Embryonic facial prominence (tissue), 1 donor: ENCODE measurements around the gene COQ10A.
A peak's percentile ranks its signal among the peaks of the same experiment; 100 is the strongest.
"Not testable (repeated sequence)": the region's sequence is repeated elsewhere in the genome, so short reads cannot be mapped to it uniquely, and the experiment has no call there.

Experiments
- DNase-seq: peaks from one replicate; pipeline ENCODE4 v3.0.0-alpha.2; 2016; ENCODE audit errors: extremely low spot score

COQ10A gene

GRCh38 chr12:56243731-56244181 is 23.0 kb upstream of the COQ10A start:
- no peak for DNase-seq

GRCh38 chr12:56244494-56244893 is 22.2 kb upstream of the COQ10A start:
- no peak for DNase-seq

- DNase-seq = no peak
Measured at GRCh38 chr12:56247923-56248322, 18.8 kb upstream of the COQ10A start.

GRCh38 chr12:56248711-56249110 is 18.0 kb upstream of the COQ10A start:
- no peak for DNase-seq

GRCh38 chr12:56252649-56253048 is 14.1 kb upstream of the COQ10A start:
- no peak for DNase-seq

GRCh38 chr12:56253091-56253490 is 13.7 kb upstream of the COQ10A start:
- no peak for DNase-seq

GRCh38 chr12:56255671-56256070 is 11.1 kb upstream of the COQ10A start:
- DNase-seq = no peak

- no peak for DNase-seq
Measured at GRCh38 chr12:56256326-56256960, 10.3 kb upstream of the COQ10A start.

- DNase-seq = no peak
Measured at GRCh38 chr12:56257071-56257470, 9.7 kb upstream of the COQ10A start.

GRCh38 chr12:56257491-56258067 is 9.2 kb upstream of the COQ10A start:
- no peak for DNase-seq

- DNase-seq = peak; percentile 54
Measured at GRCh38 chr12:56258068-56258819, 8.5 kb upstream of the COQ10A start, which contains the start of gene ANKRD52. TSS of gene ANKRD52 (minus strand) at chr12:56258384. CDS start at chr12:56258269, 115 bp downstream.

GRCh38 chr12:56258820-56259183 is 7.9 kb upstream of the COQ10A start:
- DNase-seq = no peak

- no peak for DNase-seq
Measured at GRCh38 chr12:56260380-56260779, 6.4 kb upstream of the COQ10A start.

GRCh38 chr12:56260921-56261320 is 5.8 kb upstream of the COQ10A start:
- DNase-seq = no peak

GRCh38 chr12:56261503-56262232 is 5.1 kb upstream of the COQ10A start:
- no peak for DNase-seq

GRCh38 chr12:56262955-56263354 is 3.8 kb upstream of the COQ10A start:
- not testable (repeated sequence) for DNase-seq

- DNase-seq = not testable (repeated sequence)
Measured at GRCh38 chr12:56266068-56266692, 562 bp upstream of the COQ10A start.

GRCh38 chr12:56267443-56268071 is 815 bp downstream of the COQ10A start:
- DNase-seq = no peak

- no peak for DNase-seq
Measured at GRCh38 chr12:56271031-56271430, 4.3 kb downstream of the COQ10A start.

GRCh38 chr12:56272468-56272867 is 5.7 kb downstream of the COQ10A start:
- DNase-seq = not testable (repeated sequence)

- no peak for DNase-seq
Measured at GRCh38 chr12:56274299-56274698, 7.6 kb downstream of the COQ10A start.
